ENCODE results near the gene LITAF.
"Not testable (repeated sequence)": the region's sequence is repeated elsewhere in the genome, so short reads cannot be mapped to it uniquely, and the experiment has no call there.

The LITAF gene

GRCh38 chr16:11571549-11571948, 15.2 kb downstream of the LITAF start:
- DNase-seq: no peak

GRCh38 chr16:11570806-11571205, 15.9 kb downstream of the LITAF start:
- DNase-seq: no peak

GRCh38 chr16:11570258-11570657, 16.5 kb downstream of the LITAF start:
- no peak for DNase-seq

- DNase-seq: no peak
Measured at GRCh38 chr16:11566398-11566797, 20.3 kb downstream of the LITAF start.

GRCh38 chr16:11565665-11566064, 21.1 kb downstream of the LITAF start:
- DNase-seq: no peak

GRCh38 chr16:11564046-11564926, 22.4 kb downstream of the LITAF start:
- no peak for DNase-seq

- no peak for DNase-seq
Measured at GRCh38 chr16:11563493-11564040, 23.2 kb downstream of the LITAF start.

GRCh38 chr16:11562941-11563340, 23.8 kb downstream of the LITAF start:
- no peak for DNase-seq

GRCh38 chr16:11562411-11562810, 24.3 kb downstream of the LITAF start:
- DNase-seq: no peak

GRCh38 chr16:11561856-11562255, 24.9 kb downstream of the LITAF start:
- DNase-seq: no peak

- no peak for DNase-seq
Measured at GRCh38 chr16:11561454-11561805, 25.3 kb downstream of the LITAF start.

- no peak for DNase-seq
Measured at GRCh38 chr16:11560701-11561453, 25.8 kb downstream of the LITAF start.

GRCh38 chr16:11558308-11558823, 28.4 kb downstream of the LITAF start:
- DNase-seq: not testable (repeated sequence)

GRCh38 chr16:11557801-11558200, 28.9 kb downstream of the LITAF start:
- DNase-seq: no peak

GRCh38 chr16:11556945-11557720, 29.6 kb downstream of the LITAF start:
- no peak for DNase-seq

- DNase-seq: no peak
Measured at GRCh38 chr16:11556214-11556819, 30.4 kb downstream of the LITAF start.

- no peak for DNase-seq
Measured at GRCh38 chr16:11554053-11554452, 32.7 kb downstream of the LITAF start.

GRCh38 chr16:11553371-11553770, 33.3 kb downstream of the LITAF start:
- DNase-seq: no peak

- DNase-seq: no peak
Measured at GRCh38 chr16:11552440-11552839, 34.3 kb downstream of the LITAF start.

- DNase-seq: no peak
Measured at GRCh38 chr16:11551842-11552241, 34.9 kb downstream of the LITAF start.

GRCh38 chr16:11550791-11551498, 35.8 kb downstream of the LITAF start:
- DNase-seq: no peak

All from NCI-H2227 treated with DMSO at 0.1 percent for 48 hours (cell line).